NCI-H446 (cell line): ENCODE measurements around the gene NUP188.

Experiments
- DNase-seq, 2 experiments: peaks; one replicate each; lab custom pipeline; 2025; lab: John Stamatoyannopoulos, UW

NUP188 gene, protein sequence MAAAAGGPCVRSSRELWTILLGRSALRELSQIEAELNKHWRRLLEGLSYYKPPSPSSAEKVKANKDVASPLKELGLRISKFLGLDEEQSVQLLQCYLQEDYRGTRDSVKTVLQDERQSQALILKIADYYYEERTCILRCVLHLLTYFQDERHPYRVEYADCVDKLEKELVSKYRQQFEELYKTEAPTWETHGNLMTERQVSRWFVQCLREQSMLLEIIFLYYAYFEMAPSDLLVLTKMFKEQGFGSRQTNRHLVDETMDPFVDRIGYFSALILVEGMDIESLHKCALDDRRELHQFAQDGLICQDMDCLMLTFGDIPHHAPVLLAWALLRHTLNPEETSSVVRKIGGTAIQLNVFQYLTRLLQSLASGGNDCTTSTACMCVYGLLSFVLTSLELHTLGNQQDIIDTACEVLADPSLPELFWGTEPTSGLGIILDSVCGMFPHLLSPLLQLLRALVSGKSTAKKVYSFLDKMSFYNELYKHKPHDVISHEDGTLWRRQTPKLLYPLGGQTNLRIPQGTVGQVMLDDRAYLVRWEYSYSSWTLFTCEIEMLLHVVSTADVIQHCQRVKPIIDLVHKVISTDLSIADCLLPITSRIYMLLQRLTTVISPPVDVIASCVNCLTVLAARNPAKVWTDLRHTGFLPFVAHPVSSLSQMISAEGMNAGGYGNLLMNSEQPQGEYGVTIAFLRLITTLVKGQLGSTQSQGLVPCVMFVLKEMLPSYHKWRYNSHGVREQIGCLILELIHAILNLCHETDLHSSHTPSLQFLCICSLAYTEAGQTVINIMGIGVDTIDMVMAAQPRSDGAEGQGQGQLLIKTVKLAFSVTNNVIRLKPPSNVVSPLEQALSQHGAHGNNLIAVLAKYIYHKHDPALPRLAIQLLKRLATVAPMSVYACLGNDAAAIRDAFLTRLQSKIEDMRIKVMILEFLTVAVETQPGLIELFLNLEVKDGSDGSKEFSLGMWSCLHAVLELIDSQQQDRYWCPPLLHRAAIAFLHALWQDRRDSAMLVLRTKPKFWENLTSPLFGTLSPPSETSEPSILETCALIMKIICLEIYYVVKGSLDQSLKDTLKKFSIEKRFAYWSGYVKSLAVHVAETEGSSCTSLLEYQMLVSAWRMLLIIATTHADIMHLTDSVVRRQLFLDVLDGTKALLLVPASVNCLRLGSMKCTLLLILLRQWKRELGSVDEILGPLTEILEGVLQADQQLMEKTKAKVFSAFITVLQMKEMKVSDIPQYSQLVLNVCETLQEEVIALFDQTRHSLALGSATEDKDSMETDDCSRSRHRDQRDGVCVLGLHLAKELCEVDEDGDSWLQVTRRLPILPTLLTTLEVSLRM (N-terminal part only)

DNA sequence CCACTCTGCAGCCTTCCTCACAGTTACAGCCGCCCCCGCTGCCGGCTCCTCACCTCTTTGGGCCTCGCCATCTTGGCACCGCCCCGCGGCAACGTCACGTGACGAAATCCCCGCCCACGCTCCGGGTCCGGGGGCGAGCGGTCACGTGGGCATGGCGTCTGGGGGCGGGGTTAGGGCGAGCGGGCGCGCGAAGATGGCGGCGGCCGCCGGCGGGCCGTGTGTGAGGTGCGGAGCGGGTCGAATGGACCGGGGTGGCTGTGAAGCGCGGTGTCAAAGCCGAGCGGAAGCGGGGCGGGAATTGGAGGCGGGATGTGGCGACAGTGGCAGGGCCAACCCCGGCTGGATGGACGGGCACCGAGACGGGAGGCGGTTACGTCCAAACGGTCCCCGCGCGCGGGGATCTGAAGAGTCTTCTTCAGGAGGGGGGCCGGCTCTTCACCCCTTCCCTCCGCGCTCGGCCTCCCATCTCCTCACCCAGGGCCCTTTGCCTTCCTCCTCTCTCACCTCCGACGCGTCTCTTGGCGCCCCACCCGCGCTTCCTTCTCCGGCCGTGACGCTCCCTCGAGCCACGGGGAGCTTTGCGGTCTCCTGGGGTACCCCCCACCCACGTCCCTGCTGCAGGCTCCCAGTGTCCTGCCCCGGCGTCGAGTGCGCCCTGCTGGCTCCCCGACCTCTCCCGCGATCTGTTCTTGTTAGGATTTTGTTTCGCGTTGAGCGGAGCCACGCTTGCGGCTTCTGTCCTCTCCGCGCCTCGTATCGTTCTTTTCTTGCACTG is at the start of gene NUP188, which contains the start of gene DOLK:
Gene NUP188 (plus strand): TSS at position 173 of the 775 bp plus-strand sequence. CDS start 21 bp downstream, at position 194.
Gene DOLK (minus strand): TSS at position 77 of the 775 bp plus-strand sequence. CDS start 300 bp downstream, outside the sequence.
- DNase-seq, result peak; percentile 43 to 87

DNA sequence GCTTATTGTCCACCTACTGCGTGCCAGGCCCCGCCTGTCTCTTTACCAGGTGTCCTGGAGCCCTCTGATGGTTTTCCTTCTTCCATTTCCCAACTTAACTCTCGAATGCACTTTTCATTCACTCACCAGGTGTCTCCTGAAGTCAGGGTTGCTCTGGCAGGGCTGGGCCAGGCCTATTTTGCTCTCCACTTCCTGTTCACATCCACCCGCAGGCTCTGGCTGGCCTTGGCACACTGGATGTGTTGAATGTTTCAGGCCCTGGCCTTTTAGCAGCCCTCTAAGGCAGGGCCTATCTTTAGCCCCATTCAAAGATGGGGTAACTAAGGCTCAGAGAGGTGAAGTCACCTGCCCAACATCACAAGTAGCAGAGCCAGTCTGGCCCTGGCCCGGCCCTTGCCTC is 49.1 kb upstream of the NUP188 start:
- no peak for DNase-seq

DNA sequence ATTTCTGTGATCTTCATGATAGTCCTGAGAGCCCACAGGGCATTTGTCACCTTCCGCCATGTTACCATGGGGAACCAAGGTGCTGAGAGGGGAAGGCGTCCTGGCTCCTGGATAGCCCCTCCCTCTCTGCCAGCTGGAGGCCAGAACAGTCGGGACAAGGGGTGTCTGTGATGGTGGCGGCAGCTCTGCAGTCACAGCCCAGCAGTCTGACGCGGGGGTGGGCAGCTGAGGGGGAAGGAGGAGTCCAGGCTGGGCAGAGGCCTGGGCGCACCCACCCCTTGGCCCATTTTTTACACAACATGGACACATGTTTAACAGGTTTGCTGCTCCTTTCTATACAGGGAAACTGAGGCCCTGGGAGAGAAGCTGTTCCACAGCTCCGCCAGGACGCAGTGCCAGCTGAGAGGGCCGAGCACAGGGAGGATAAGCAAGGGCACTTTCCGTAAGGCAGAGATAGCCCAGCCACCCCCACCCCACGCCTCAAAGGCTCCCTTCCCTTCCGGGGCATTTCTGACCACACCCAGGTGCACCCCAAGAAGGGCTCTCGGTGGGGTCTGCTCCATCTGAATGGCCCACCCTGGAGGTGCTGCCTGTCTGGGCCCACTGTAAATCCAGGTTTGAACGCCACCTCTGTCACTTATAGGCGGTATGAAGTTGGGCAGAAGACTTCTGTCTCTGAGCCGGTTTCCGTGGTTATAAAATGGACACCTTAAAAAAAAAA is 48.5 kb upstream of the NUP188 start:
- no peak for DNase-seq

DNA sequence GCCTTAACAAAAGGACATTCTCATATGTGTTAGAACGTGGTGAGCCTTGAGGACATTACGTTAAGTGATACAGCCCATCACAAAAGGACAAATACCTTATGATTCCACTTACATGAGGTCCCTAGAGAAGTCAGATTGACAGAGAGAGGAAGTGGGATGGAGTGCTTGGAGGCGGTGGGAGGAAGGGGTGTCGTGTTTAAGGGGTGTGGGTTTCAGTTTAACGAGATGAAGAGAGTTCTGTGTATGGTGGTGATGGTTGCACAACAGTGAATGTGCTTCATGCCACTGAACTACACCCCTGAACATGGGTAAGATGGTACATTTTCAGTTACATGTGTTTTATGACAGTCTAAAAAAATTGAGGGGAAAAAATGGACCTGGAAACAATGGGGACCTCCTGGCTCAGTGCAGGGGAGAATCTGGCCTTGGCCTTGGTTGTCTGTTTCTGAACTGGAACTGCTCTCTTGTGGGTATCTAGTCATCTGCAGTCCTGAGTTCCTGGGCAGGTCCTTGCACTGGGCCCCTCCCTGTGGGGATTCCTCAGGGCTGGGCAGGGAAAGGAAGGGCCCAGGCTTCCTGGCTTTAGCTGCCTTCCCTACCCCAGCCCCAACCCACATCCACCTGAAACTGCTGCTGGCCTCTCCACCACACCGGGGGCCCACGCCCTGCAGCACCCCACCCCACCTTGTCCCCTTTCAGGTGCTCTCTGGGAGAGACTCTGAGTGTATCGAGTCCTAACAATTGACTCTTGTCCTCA is 47.8 kb upstream of the NUP188 start:
- no peak for DNase-seq

DNA sequence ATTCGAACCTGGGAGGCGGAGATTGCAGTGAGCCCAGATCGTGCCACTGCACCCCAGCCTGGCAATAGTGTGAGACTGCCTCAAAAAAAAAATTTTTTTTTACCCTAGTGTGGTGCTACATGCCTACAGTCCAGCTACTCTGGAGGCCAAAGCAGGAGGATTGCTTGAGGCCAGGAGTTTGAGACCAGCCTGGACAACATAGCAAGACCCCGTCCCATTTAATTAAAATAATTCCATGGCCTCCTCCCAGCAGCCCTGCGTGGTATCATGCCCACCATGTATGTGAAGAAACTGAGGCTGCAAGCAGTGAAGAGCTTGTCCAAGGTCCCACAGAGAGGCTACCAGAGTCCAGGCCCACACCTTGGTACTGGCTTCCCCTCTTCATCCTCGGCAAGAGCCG is 46.1 kb upstream of the NUP188 start:
- no peak for DNase-seq

DNA sequence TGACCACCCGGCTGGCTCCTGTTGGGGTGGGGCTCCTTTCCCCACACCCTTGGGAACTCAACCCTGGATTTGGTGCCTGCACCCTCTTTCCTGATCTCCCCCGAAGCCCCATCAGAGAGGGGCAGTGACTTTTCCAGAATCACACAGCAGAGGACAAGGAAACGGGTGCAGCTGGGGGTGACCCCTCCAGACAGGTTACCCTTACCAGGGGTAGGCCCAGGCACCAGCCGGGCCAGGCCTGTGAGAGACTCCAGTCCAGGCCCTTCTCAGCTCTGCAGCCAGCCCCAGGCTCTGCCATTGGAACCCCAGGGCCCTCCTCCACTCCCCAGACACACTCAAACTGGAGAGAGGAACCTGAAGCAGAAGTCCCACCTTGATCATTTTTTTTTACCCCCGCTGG is 45.7 kb upstream of the NUP188 start:
- no peak for DNase-seq

DNA sequence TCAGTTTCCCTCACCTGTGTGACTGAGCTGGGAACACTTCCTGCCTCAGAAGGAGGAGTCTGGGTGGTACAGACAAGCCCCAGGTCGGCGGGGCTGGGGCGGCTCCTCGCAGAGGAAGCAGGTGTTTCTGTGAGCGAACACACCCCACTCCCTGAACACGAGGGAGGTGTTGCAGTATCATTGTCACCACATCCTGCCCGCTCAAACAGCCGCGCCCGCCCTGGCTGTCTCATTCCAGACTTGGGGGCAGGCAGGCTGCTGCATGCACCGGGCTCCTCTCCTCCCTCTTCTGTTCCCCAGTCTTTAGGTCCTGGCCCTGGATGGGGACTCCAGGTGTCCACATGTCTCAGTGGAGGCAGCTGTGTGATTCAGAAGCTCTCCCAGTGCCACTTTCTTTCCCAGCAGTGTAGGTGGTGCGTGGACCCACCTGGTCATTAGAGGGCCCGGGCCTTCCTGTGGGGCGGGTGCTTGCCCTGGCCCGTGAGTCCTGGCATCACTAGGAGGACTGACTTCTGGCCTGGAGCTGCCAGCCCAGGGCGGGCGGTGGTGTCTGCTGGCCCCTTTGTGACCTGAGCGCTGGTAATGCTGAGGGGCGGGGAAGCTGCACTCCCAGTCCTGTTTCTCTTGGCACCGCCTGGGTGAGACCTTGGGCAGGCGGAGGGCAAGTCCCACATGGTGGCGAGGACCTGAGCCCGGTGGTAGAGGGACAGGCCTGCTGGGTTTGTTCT is 45.0 kb upstream of the NUP188 start:
- no peak for DNase-seq

DNA sequence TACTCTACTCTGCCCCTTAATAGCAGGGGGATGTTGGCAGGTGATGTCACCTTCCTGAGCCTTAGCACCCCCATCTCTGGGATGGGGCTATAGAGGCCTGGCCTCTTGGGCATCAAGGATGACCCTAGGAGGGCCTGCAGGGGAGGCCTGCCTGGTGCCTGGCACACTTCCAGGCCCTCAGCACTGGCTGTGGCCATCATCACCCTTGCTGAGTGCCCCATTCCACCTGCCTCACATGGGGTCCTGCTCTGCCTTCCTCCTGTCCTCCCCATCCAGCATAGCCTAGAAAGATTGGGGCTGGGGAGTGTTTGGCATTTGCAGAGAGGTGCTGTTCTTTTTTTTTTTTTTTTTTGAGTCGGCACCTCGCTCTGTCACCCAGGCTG is 44.4 kb upstream of the NUP188 start:
- DNase-seq, result no peak

DNA sequence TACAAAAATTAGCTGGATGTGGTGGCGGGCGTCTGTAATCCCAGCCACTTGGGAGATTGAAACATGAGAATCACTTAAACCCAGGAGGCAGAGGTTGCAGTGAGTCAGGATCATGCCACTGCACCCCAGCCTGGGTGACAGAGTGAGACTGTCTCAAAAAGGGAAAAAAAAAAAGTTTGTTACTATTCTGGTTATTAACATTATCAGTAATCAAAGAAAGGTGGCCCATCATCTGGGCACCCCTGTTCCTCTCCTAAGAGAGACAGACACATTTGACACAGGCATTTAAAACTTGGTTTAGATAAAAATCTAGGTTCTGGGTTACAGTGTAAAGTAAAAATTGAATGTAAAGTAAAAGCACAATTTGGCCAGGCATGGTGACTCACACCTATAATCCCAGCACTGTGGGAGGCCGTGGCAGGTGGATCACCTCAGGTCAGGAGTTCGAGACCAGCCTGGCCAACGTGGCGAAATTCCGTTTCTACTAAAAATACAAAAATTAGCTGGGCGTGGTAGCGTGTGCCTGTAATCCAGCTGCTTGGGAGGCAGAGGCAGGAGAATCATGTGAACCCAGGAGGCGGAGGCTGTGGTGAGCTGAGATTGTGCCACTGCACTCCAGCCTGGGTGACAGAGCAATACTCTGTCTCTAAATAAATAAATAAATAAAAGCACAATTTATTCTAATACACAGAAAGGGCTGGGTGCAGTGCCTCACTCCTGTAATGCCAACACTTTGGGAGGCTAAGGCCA is 43.5 kb upstream of the NUP188 start:
- DNase-seq, result no peak

DNA sequence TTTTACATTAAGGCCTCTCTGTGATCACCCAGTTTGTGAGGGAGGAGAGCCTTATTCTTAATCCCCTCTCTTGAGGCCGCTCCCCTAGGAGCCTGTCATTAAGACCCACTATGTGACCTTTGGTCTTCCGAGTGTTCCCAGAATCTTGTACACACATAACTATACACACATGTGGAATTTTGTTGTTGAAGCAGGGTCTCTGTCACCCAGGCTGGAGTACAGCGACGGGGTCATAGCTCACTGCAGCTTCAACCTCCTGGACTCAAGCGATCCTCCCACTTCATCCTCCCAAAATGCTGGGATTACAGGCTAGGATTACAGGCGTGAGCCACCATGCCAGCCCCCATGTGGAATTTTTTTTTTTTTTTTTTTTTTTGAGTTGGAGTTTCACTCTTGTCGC is 41.5 kb upstream of the NUP188 start:
- no peak for DNase-seq

DNA sequence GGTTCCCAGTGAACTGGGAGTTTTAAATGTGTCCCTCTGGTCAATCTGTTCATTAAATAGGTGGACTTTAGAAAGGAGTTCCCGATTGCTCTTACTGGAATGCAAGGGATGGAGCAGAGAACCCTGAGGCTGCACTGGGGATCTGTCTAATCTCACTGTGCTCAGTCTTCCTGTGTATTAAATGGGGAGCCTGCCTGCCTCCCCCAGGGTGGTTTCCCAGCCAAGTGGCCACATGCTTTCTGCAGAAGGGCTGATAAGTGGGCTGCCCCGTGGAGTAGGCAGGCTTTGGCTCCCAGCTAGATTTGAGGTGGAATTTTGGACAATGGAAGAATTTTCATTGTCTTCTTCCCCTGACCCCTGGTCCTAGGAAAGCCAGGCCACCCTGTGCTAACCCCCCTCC is 40.8 kb upstream of the NUP188 start:
- no peak for DNase-seq

DNA sequence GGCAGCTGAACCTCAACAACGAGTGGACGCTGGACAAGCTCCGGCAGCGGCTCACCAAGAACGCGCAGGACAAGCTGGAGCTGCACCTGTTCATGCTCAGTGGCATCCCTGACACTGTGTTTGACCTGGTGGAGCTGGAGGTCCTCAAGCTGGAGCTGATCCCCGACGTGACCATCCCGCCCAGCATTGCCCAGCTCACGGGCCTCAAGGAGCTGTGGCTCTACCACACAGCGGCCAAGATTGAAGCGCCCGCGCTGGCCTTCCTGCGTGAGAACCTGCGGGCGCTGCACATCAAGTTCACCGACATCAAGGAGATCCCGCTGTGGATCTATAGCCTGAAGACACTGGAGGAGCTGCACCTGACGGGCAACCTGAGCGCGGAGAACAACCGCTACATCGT is 39.1 kb upstream of the NUP188 start:
- no peak for DNase-seq

DNA sequence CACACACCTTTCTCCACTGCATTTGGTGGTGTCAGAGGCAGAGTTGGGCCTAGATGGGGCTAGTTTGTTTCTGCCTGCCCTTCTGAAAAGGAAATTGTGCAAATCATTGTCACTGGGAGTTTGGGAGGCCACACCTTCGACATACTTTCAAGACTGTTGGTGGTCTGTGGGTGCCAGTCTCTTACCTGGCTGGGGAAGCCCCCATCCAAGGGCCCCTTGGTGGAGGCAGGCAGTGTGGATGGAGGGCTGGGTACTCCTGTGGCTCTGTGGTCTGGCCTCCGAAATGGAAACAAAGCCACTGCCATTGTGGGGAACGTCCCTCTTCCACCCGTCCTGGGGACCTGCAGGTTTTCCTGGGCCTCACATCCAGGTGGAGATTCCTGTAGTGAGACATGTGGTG is 37.6 kb upstream of the NUP188 start:
- no peak for DNase-seq

DNA sequence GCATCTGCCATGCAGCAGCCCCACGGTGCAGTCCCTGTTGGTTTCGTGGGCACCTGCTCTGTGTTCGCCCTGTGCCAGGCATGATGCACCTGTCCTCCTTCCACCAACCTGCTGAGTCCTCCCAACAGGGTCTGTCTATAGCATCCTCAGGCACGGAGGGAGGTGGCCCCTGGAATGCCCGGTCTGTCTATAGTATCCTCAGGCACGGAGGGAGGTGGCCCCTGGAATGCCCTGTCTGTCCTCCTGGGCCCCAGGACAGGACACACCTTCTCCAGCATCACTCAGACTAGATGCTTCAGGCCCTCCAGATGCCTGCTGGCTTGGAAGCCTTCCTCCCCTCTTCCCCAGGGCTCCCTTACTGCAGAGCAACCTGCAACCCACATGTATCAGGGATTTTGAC is 36.6 kb upstream of the NUP188 start:
- no peak for DNase-seq

DNA sequence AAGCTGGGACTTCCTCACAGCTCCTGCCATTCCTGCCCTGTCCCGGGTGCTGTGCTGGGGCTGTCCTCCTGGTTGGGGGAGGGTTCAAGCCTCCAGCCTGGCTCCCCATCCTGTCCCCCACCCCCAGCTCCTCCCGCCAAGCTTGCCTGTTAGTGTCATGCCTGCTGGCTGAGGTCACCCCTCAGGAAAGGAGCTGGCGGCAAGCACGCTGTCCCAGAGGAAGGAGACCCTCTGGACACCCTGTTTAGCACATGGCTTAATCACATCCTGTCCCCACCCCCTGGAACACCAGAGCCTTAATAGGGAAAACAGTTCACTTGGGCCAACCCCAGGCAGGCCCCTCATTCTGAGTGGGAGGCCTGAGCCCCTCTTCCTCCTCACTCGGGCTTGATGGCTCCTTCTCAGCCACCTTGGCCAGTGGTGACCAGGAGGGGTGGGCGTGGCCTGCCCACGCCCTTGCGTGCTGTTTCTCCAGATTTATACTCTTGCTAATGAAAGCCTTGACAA is 35.9 kb upstream of the NUP188 start:
- DNase-seq, result no peak

DNA sequence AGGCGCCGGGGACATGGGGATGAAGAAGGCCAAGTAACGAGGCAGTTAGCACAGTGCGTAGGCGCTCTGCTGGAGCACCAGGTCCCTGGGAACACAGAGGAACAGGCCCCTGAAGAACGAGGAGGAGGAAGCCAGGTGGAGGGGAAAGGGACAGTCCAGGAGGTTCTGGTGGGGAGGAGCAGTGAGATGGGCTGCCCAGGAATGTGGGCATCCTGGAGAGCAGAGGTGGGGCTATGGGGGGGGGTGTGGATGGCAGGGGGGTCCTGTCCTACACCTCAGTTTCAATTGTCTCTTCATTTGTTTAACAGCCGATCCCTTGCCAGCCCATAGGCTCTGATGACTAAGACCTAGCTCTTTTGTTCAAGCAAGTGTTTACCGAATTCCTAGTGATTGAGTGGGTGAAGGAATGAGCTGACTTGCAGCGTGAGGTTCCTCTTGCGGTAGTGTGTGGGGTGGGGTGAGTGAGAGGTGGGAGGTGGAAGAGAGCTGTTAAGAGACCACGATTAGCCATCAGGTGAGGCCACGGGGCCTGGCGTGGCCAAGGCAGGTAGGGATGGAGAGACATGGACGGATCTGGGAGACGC is 35.1 kb upstream of the NUP188 start:
- DNase-seq, result no peak

DNA sequence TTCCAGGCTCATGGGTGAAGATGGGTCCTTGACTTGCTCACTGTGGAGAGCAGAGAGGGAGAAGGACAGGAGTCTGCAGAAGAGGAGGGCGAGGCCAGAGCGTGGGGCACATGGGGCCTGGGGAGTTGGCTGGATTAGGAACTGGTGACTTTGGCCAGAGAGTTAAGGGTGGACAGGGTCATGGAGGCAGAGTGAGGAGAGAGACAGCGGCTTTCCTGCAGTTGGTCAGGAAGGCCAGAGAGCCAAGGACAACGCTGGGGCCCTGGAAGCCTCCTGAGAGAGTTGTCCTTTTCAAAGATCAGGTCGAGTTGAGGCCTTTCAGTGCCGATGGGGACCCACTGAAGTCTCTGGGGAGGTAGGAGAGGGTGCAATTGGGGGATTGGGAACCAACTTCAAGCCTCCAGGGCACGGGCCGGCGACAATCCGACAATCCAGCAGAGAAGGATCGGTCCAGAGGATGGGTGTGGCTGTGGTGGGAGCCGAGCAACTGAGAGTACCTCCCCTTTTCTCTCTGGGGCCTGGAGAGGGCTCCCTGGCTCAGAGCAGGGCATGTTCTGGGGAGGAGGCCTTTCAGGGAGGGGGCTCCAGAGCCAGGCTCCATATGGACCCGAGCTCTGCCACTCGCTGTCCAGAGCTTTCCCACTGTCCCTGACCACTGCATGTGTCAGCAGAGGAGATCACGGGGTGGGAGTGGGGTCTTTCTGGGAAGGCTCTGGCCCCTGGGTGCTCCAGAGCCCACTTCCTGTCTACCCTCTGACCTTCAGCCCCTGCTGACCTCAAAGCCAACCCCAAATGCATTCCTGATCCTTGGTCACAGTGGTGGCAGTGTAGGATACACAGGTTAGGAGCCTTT is 34.2 kb upstream of the NUP188 start:
- DNase-seq, result no peak
